ENCODE measurements around the gene WDR13.
"Not testable (repeated sequence)": the region's sequence is repeated elsewhere in the genome, so short reads cannot be mapped to it uniquely, and the experiment has no call there.

The WDR13 gene

GRCh38 chrX:48595929-48596328, 1.4 kb upstream of the WDR13 start:
- no peak for DNase-seq (ENCODE audit: low read depth in 2 of 2)

GRCh38 chrX:48598614-48599013, 1.3 kb downstream of the WDR13 start:
- no peak for DNase-seq (ENCODE audit: low read depth in 2 of 2)

GRCh38 chrX:48599341-48599740, 2.0 kb downstream of the WDR13 start:
- no peak for DNase-seq (ENCODE audit: low read depth in 2 of 2)

DNA sequence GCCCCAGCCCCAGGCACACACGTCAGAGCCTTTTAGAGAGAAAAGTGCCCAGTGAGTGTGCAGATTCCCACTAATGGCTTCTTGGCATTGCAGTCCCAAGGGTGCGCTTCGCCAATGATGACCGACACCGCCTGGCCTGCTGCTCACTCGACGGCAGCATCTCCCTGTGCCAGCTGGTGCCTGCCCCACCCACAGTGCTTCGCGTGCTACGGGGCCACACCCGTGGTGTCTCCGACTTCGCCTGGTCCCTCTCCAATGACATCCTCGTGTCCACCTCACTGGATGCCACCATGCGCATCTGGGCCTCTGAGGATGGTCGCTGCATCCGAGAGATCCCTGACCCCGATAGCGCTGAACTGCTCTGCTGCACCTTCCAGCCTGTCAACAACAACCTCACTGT, 2.9 kb downstream of the WDR13 start:
- no peak for DNase-seq (ENCODE audit: low read depth in 2 of 2)

GRCh38 chrX:48601741-48602394, 4.6 kb downstream of the WDR13 start:
- no peak for DNase-seq (ENCODE audit: low read depth in 2 of 2)

DNA sequence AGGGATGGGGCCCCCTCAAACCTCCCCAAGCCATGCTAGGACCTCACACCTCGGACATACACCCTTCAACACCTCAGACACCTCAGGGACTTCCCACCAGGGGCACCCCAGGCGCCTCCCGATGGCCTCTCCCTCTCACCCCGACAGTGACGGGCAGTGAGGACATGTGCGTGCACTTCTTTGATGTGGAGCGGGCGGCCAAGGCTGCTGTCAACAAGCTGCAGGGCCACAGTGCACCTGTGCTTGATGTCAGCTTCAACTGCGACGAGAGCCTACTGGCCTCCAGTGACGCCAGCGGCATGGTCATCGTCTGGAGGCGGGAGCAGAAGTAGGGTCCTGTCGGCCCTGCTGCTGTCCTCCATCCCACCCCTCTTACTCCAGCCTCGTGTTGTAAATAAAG, 7.4 kb downstream of the WDR13 start:
- DNase-seq (ENCODE audit: low read depth in 2 of 2), result no peak

DNA sequence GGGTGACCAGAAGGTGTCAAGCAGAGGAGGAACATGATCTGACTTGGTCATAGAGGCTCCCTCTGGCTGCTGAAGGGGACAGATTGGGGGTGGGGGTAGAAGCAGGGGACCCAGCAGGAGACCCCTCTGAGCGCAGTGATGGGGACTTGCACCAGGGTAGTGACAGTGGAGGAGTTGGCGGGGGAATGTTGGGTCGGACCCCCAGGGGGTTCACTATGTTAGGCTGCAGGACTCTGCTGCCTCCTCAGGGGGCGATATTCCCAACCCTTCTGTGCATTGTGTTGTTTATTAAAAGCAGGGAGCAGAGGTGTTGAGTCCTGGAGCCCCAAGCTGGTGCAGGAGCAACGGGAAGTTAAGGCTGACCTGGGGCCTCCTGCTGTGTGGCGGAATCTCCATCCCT, 8.8 kb downstream of the WDR13 start:
- no peak for DNase-seq (ENCODE audit: low read depth in 2 of 2)

GRCh38 chrX:48611703-48612102, 14.4 kb downstream of the WDR13 start:
- no peak for DNase-seq (ENCODE audit: low read depth in 2 of 2)

- DNase-seq (ENCODE audit: low read depth in 2 of 2), result no peak
Measured at GRCh38 chrX:48613502-48614160, 16.3 kb downstream of the WDR13 start.

DNA sequence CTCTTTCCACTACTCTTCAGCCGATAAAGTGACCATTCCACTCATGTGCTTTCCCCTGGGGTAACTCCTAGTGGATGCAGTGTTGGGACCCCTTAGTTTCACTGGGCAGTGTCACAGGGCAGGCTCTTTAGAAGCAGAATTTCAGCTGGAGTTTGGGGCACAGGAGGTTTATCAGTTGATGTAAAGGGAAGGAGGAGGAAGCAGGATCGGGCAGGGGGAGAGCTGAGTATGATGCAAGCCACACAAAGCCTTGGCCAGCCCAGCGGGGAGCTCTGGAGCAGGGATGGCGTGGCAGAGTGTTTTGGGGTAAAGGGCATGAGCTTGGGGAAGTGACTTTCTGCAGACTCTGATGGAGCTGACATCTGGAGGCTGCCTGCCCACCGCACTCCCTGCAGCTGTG, 19.3 kb downstream of the WDR13 start:
- DNase-seq (ENCODE audit: low read depth in 2 of 2), result no peak

GRCh38 chrX:48617542-48618340, 20.4 kb downstream of the WDR13 start:
- DNase-seq (ENCODE audit: low read depth in 2 of 2), result no peak

GRCh38 chrX:48626401-48627298, 29.4 kb downstream of the WDR13 start:
- no peak for DNase-seq (ENCODE audit: low read depth in 2 of 2)

DNA sequence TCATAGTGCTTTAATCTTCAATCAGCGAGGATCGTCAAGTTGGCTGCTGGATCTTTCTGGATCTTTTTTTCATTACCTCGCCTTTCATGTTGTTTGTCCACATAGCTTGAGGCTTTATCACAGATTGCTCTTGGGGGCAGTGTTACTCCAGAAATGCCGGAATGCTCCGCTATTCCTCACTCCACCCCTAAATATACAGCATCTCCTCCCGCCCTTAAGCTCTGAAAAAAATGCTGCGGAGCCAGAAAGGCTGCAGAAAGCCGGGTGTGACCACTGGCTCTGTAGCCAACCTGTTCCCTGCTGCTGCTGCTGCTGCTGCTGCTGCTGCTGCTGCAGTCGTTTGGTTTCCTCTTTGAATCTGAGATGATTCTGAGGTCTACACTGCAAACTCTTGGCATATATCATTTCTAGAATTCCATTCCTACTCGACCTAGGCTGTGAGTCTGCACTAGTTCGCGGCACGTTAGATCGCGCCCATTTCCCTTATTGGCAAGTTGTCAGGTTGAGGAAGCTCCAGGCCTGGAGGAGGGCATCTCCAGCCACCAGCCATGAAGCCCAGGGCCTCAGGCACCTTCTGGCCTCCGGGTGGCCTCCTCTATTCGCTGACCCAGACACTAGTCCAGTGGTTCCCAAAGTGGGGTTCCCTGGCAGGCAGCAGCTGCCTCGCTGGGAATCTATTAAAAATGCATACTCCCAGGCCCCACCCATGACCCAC, 34.2 kb downstream of the WDR13 start:
- peak; percentile 41 to 46 for DNase-seq (ENCODE audit: low read depth in 2 of 2)

DNA sequence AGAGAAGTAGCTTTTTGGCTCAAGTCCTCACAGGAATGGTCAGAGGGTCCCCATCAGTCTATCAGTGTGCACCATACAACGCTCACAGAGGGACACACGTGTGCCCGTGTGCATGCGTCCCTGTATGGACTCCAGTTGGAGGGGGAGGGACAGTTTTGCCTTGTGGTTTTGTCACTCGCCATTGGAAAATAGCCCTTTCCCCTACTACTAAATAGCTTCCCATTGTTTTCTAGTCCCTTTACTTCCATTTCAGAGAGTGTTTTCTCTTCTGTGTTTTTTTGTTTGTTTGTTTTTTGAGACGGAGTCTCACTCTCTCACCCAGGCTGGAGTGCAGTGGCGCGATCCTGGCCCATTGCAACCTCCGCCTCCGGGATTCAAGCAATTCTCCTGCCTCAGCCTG, 34.9 kb downstream of the WDR13 start:
- DNase-seq (ENCODE audit: low read depth in 2 of 2), result no peak

DNA sequence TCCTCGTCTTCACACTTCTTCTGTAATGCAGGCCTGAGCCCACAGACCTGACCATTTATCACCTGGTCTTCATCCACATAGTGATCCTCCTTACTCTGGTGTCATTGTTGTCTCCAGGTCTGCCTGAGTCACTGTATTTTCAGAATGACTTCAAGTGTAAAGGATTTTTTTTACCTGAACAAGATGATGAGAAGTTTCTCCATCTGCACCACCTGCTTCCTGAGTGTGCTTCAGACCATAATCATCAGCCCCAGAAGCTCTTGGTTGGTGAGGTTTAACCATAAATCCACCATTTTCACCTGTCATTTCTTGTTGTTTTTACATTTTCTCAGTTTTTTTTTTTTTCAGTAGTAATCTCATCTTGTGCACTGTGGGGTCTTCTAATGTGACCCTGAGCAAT, 39.0 kb downstream of the WDR13 start:
- no peak for DNase-seq (ENCODE audit: low read depth in 2 of 2)

DNA sequence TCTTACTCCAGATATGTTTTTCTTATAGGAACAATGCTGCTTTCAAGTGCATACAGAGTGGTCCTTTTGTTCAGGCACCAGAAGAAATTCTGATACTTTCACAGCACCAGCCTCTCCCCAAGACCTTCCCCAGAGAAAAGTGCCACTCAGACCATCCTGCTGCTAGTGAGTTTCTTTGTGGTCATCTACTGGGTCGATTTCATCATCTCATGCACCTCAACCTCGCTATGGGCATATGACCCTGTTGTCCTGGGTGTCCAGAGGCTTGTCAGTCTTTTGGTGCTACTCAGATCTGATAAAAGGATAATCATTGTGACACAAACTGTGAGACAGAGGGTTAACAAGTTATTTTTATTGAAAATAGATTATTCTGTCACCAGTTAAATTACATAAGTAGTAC, 39.5 kb downstream of the WDR13 start:
- DNase-seq (ENCODE audit: low read depth in 2 of 2), result no peak

- no peak for DNase-seq (ENCODE audit: low read depth in 2 of 2)
Measured at GRCh38 chrX:48645669-48646068, 48.4 kb downstream of the WDR13 start.

DNA sequence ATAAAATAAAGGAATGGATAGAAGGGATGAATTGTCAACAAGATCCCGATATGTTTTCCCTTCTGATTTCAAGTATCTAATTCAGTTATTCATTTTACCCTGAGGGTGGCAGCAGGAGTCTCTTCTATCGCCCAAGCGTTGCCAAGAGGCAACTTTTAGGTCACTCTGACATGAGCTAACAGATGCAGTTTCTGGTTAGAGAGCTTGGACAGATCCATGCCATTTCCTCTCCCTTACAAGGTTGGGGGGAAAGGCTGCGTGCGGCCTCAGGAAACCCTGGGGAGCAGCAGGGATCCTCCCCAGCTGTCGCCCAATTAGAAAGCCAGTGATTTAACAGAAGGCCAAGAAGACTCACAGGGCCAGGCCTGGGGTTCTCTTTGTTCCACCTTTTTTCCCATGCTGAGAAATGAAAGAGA, 51.1 kb downstream of the WDR13 start:
- DNase-seq (ENCODE audit: low read depth in 2 of 2), result no peak

- no peak for DNase-seq (ENCODE audit: low read depth in 2 of 2)
Measured at GRCh38 chrX:48649102-48649501, 51.8 kb downstream of the WDR13 start.

DNA sequence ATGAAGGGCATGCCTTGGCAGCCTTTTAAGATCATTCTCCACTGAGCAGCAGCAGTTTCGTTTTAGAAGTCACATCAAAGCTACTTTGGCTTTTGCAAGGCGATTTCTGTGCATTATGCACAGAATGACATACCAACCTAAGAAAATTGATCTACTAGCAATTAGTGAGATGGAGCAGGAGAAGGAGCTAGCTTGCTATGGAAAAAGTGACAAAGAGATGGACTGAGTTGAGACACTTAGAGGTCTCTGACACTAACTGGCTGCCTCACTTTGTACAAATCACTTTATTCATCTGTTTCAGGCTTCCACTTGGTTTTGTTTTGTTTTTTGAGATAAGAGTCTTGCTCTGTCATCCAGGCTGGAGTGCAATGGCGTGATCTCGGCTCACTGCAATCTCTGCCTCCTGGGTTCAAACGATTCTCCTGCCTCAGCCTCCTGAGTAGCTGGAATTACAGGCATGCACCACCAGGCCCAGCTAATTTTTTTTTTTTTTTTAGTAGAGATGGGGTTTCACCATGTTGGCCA, 54.8 kb downstream of the WDR13 start:
- DNase-seq (ENCODE audit: low read depth in 2 of 2), result not testable (repeated sequence)

DNA sequence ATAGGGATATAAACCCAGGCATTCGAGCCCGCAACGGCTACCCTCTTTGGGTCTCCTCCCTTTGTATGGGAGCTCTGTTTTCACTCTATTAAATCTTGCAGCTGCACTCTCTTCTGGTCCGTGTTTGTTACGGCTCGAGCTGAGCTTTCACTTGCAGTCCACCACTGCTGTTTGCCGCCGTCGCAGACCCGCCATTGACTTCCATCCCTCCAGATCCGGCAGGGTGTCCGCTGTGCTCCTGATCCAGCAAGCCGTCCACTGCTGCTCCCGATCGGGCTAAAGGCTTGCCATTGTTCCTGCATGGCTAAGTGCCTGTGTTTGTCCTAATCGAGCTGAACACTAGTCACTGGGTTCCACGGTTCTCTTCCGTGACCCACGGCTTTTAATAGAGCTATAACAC, 57.5 kb downstream of the WDR13 start:
- not testable (repeated sequence) for DNase-seq (ENCODE audit: low read depth in 2 of 2)
